ENCODE measurements around the gene KCTD15. TPM values are rescaled to one million over a fixed set of nuclear protein-coding genes. Genes with fewer than 3 reads are reported as not detected.

Gene KCTD15
- total and polyA plus RNA-seq, 2 of the 4 experiments (the other 2 are of a cell fraction) = 16.3 to 19.6 TPM

- Histone ChIP-seq H2BK20ac (ENCODE audit: low read depth, low read length) (no peak overlapping the region), H3K27me3 (ENCODE audit: control insufficient read depth, insufficient read depth, low read length) (no peaks in the 10 kb centered on the region), H3K23ac (ENCODE audit: low read depth, low read length) (no peak overlapping the region), H2BK5ac (ENCODE audit: low read depth, low read length, poor library complexity, severe bottlenecking) (no peak overlapping the region), H4K20me1 (ENCODE audit: insufficient read depth, low read length) (peaks cover 11% of the 10 kb centered on the region; the same call in 1 of the 2 replicates), H4K5ac (ENCODE audit: low read depth, low read length) (no peak overlapping the region), H3K36me3 (ENCODE audit: control insufficient read depth, insufficient read depth, low read length) (peaks cover 37% of the 10 kb centered on the region), H3K79me1 (ENCODE audit: low read depth in 1 of 2, low read length in 2 of 2) (peaks cover 0 to 5% of the 10 kb centered on the region in 2 experiments; a peak in 1 of 4 replicates), H3K4me1 (ENCODE audit: control insufficient read depth, insufficient read depth, low read length) (no peaks in the 10 kb centered on the region; the same call in 1 of the 2 replicates), H3K56ac (ENCODE audit: extremely low read depth, insufficient read depth, low read length) (no peak overlapping the region), H2BK15ac (ENCODE audit: low read depth, low read length) (no peak overlapping the region), H3K9me1 (ENCODE audit: insufficient read depth, low read length) (no peaks in the 10 kb centered on the region; the same call in 1 of the 2 replicates), H4K8ac (ENCODE audit: low read depth in 2 of 2, low read length in 2 of 2) (no peak overlapping the region), H3K9ac (ENCODE audit: low read depth, low read length) (no peak overlapping the region), H3K27ac (ENCODE audit: insufficient read depth, low read length) (no peak overlapping the region), H2AK9ac (replicated peaks; ENCODE audit: low read depth, low read length, poor library complexity) (no peak overlapping the region), H2AK5ac (ENCODE audit: low read depth, low read length) (no peak overlapping the region), H2AFZ (replicated peaks; ENCODE audit: low read length, poor library complexity) (no peak overlapping the region), H3K14ac (replicated peaks; ENCODE audit: low read depth, low read length) (no peak overlapping the region), H3K4me3 (ENCODE audit: insufficient read depth, low read depth, low read length) (no peak overlapping the region), H3K4ac (ENCODE audit: low read depth, low read length) (no peak overlapping the region), H4K91ac (ENCODE audit: insufficient read depth, low read depth, low read length) (no peak overlapping the region), H3K18ac (ENCODE audit: low read depth, low read length) (no peak overlapping the region), H3K4me2 (ENCODE audit: low read depth, low read length) (no peak overlapping the region), H3K9me3 (ENCODE audit: control insufficient read depth, insufficient read depth, low read length) (no peaks in the 10 kb centered on the region), H2BK120ac (ENCODE audit: low read depth, low read length) (no peak overlapping the region)
- in situ Hi-C loops (cut with MboI; ENCODE audit: low sequenced_read_pairs) (no loop called here), dilution Hi-C loops (cut with HindIII; ENCODE audit: low sequenced_read_pairs, unreplicated experiment) (no loop called here), intact Hi-C loops (cut with micrococcal nuclease) (no loop called here)
- WGBS, 2 experiments (ENCODE audit: extremely low coverage in 2 of 2, insufficient read length in 1 of 2) = 89% methylated on average over 7 of the region's 16 CpGs; no CpG with 5 or more reads in 1 of the 2 experiments
- ChIA-PET CTCF (no interaction called here), POLR2A (ENCODE audit: unreplicated experiment) (no interaction called here)
- ATAC-seq (ENCODE audit: low read depth) (no peak), DNase-seq (no peak)
- no TSS peak for BruUV-seq (replicated peaks)
- TF ChIP-seq RAD21 (IDR thresholded peaks at IDR 0.05; ENCODE audit: low read length) (no peak), MAFK (IDR thresholded peaks at IDR 0.05; ENCODE audit: low read depth, low read length) (no peak), MXI1 (IDR thresholded peaks at IDR 0.05; ENCODE audit: borderline replicate concordance, low read depth, low read length) (no peak), MAZ (IDR thresholded peaks at IDR 0.05; ENCODE audit: borderline replicate concordance, low read depth, low read length) (no peak), FOS (IDR thresholded peaks at IDR 0.05; ENCODE audit: low read depth, low read length) (no peak), RFX5 (IDR thresholded peaks at IDR 0.05; ENCODE audit: low read depth, low read length) (no peak), RCOR1 (IDR thresholded peaks at IDR 0.05; ENCODE audit: insufficient replicate concordance, low read length) (no peak), POLR2A (IDR thresholded peaks at IDR 0.05; ENCODE audit: low read depth, low read length) (no peak), CTCF (conservative IDR thresholded peaks at IDR 0.05; ENCODE audit: low read depth, low read length) (no peak), CEBPB (IDR thresholded peaks at IDR 0.05; ENCODE audit: low read depth, low read length) (no peak), BHLHE40 (IDR thresholded peaks at IDR 0.05; ENCODE audit: low read depth, low read length) (no peak)
- TF ChIP-seq, protein P1, sequence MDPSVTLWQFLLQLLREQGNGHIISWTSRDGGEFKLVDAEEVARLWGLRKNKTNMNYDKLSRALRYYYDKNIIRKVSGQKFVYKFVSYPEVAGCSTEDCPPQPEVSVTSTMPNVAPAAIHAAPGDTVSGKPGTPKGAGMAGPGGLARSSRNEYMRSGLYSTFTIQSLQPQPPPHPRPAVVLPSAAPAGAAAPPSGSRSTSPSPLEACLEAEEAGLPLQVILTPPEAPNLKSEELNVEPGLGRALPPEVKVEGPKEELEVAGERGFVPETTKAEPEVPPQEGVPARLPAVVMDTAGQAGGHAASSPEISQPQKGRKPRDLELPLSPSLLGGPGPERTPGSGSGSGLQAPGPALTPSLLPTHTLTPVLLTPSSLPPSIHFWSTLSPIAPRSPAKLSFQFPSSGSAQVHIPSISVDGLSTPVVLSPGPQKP (IDR thresholded peaks at IDR 0.05; ENCODE audit: borderline replicate concordance, low read depth, low read length) = no peak
Observed at GRCh38 chr19:33800012-33800680, 3.5 kb downstream of the KCTD15 start.

Measured in IMR-90 (cell line).